Measurements from ENCODE around the gene RNASEH2C. TPM values are rescaled to one million over a fixed set of nuclear protein-coding genes. Genes with fewer than 3 reads are reported as not detected.
A peak's percentile ranks its signal among the peaks of the same experiment; 100 is the strongest.
"Not testable (repeated sequence)": the region's sequence is repeated elsewhere in the genome, so short reads cannot be mapped to it uniquely, and the experiment has no call there.

Gene RNASEH2C
- total RNA-seq = 38.1 and 46.3 TPM in 2 replicates

- peak; percentile 46 for DNase-seq (ENCODE audit: low read depth, low spot score)
Observed at GRCh38 chr11:65720211-65720934, at the start of gene RNASEH2C. RNASEH2C (minus strand) TSS chr11:65720798; CDS start chr11:65720758, 40 bp downstream.

- DNase-seq (ENCODE audit: low read depth, low spot score) = not testable (repeated sequence)
Observed at GRCh38 chr11:65767806-65768205, 47.2 kb upstream of the RNASEH2C start.

- no peak for DNase-seq (ENCODE audit: low read depth, low spot score)
Observed at GRCh38 chr11:65767406-65767805, 46.8 kb upstream of the RNASEH2C start.

DNA sequence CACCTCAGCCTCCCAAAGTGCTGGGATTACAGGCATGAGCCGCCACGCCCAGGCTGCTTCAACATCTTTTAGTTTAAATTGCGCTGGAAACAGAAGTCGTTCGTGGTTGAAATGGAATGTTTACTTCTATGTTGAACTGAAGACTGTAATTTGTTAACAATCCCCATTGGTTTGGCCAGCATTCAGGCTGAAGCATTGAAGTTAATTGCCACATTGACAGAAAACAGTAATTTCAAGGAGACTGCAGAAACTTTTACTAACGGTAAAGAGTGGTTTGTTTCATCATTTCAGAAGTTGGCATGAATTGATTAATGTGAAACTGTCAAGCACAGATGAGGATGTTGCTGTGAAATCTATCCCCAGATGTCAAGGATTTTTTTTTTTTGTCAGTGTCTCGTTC is 45.9 kb upstream of the RNASEH2C start:
- no peak for DNase-seq (ENCODE audit: low read depth, low spot score)

DNA sequence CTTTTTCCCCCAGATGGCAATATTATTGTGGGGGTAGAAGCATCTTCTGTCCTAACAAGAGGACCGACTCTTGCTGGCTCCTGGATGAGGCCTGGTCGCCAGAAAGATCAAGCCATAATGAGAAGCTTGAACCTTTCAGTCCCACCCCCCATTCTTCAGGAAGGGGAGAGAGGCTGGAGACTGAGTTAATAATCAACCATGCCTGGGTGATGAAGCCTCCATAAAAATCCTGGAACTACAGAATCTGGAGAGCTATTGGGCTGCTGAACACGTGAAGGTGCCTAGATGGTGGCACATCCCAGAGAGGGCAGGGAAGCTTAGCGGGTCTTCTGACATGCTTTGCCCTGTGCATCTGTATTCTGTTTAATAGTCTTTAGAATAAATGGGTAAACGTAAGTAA is 43.8 kb upstream of the RNASEH2C start:
- DNase-seq (ENCODE audit: low read depth, low spot score) = no peak

- not testable (repeated sequence) for DNase-seq (ENCODE audit: low read depth, low spot score)
Observed at GRCh38 chr11:65762816-65763215, 42.2 kb upstream of the RNASEH2C start.

DNA sequence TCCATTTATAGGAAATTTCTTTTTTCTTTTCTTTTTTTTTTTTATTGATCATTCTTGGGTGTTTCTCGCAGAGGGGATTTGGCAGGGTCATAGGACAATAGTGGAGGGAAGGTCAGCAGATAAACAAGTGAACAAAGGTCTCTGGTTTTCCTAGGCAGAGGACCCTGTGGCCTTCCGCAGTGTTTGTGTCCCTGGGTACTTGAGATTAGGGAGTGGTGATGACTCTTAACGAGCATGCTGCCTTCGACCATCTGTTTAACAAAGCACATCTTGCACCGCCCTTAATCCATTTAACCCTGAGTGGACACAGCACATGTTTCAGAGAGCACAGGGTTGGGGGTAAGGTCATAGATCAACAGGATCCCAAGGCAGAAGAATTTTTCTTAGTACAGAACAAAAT is 41.6 kb upstream of the RNASEH2C start:
- not testable (repeated sequence) for DNase-seq (ENCODE audit: low read depth, low spot score)

- DNase-seq (ENCODE audit: low read depth, low spot score) = no peak
Observed at GRCh38 chr11:65745049-65745448, 24.5 kb upstream of the RNASEH2C start.

DNA sequence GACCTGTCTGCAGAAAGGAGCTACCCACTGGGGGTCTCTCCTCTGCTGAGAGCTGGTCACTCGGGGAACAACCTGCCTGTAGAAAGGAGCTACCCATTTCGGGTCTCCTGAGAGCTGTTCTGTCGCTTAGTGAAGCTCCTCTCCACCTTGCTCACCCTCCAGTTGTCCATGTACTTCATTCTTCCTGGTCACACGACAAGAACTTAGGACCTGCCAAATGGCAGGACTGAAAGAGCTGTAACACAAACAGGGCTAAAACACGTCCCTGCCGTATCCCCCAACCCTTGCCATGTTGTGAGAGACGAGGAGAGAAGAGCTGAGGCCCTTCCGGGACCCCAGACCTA is 24.1 kb upstream of the RNASEH2C start:
- DNase-seq (ENCODE audit: low read depth, low spot score) = no peak

- no peak for DNase-seq (ENCODE audit: low read depth, low spot score)
Observed at GRCh38 chr11:65744026-65744698, 23.6 kb upstream of the RNASEH2C start.

DNA sequence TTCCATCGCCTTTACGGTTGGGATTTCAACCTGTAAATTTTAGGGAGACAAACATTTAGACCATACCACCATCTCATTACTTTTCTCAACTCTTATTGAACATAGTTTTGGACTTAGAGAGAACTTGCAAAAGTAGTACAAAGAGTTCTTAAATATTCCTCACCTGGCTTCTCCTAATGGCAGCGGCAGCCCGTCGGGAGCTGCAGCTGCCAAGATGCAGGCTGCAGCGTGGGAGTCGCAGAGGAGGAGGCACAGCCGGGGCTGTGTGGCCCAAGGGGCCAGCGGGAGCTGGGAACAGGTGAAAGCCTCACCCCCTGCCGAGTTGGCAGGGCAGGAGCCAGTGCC is 23.1 kb upstream of the RNASEH2C start:
- DNase-seq (ENCODE audit: low read depth, low spot score) = no peak

GRCh38 chr11:65742353-65742752 is 21.8 kb upstream of the RNASEH2C start:
- DNase-seq (ENCODE audit: low read depth, low spot score) = no peak

DNA sequence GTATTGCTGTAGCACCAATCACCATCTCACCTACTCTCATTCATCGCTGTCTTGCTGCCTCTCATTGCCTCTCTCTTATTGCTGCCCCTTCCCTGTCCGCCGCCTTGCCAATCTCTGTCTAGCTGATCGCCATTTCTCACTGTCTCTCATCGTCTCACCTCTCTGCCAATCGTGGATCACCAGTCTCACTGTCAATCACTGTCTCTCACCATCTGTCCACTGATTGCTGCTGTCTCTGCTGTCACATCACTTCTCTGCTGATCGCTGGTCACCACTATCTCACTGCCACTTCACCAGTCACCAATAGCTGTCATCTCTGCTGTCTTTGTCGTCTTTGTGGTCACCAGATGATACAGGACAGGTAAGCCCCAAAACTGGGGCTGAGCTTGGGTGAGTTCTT is 20.6 kb upstream of the RNASEH2C start:
- no peak for DNase-seq (ENCODE audit: low read depth, low spot score)

GRCh38 chr11:65739022-65739421 is 18.4 kb upstream of the RNASEH2C start:
- no peak for DNase-seq (ENCODE audit: low read depth, low spot score)

- no peak for DNase-seq (ENCODE audit: low read depth, low spot score)
Observed at GRCh38 chr11:65736810-65737209, 16.2 kb upstream of the RNASEH2C start.

DNA sequence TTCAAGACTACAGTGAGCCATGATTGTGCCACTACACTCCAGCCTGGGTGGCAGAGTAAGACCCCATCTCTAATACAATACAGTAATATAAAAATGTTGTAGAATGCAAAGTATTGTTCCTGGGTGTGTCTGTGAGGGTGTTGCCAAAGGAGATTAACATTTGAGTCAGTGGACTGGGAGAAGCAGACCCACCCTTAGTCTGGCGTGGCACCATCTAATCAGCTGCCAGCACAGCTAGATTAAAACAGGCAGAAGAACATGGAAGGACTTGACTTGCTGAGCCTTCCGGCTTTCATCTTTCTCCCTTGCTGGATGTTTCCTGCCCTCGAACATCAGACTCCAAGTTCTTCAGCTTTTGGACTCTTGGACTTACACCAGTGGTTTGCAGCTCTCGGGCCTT is 14.5 kb upstream of the RNASEH2C start:
- DNase-seq (ENCODE audit: low read depth, low spot score) = not testable (repeated sequence)

DNA sequence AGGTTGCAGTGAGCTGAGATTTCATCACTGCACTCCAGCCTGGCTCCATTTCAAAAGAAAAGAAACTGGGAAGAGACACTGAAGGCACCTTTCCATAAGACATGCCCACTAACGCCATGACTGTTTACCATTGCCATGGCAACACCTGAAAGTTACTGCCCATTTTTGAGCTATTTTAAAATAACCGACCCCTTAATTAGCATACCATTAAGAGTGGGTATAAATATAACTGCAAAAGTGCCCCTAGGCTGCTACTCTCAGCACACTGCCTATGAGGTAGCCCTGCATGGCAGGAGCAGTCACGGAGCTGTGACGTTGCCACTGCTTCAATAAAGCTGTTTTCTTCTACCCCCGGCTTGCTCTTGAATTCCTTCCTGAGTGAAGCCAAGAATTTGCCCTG is 9.9 kb upstream of the RNASEH2C start:
- DNase-seq (ENCODE audit: low read depth, low spot score) = no peak

GRCh38 chr11:65727865-65728264 is 7.3 kb upstream of the RNASEH2C start:
- DNase-seq (ENCODE audit: low read depth, low spot score) = no peak

- DNase-seq (ENCODE audit: low read depth, low spot score) = no peak
Observed at GRCh38 chr11:65726660-65727059, 6.1 kb upstream of the RNASEH2C start.

DNA sequence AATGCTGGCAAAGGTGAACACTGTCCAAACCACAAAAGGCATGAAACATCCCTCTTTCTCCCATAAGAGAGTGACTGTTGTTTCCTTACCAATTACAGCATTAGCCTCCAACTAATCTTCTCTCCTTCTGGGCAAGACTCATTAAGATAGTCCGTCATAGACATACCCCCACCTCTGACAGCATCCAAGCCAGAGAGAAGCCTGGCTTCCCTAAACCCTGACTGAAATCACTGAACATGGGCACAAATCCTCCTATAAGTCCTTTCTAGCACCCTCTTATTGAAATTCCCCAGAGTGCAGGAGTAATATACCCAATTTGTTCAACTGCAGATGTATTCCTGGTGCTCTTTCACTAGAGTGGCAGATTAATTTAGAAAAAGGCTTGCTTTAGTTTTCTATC is 1.7 kb upstream of the RNASEH2C start:
- no peak for DNase-seq (ENCODE audit: low read depth, low spot score)

- DNase-seq (ENCODE audit: low read depth, low spot score) = no peak
Observed at GRCh38 chr11:65719871-65720210, 757 bp downstream of the RNASEH2C start.

DNA sequence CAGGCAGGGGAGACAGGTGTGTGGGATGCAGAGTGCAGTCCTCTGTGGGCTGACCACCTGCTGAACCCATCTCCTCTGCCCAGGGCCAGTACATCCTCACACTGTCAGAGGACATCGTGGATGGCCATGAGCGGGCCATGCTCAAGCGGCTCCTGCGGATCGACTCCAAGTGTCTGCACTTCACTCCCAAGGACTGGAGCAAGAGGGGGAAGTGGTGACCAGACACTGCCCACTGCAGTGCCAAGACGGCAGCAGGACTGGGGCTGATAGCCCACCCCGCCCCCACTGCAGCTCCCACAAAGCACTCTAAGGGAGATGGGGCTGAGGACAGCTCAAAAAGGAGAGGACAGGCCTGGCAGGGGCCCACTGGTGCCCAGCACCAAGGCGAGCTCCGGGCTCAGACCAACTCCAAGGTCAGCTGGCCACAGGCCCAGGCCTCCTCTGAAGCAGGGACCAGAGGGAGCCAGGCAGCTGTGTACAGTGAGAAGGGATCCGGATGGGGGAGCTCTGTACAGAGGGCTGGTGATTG is 1.6 kb downstream of the RNASEH2C start:
- no peak for DNase-seq (ENCODE audit: low read depth, low spot score)

DNA sequence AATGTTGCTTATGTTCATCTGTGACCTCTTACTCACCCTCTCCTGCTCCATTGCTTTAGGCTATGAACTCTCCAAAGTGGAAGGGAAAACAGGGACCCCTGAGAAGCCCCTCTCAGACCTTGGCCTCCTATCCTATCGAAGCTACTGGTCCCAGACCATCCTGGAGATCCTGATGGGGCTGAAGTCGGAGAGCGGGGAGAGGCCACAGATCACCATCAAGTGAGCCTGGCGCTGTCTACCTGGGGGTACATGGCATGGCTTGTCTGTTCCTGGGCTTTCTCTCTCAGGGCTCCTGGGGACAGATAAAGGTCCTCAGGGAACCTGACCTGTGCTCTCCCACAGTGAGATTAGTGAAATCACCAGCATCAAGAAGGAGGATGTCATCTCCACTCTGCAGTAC is 2.1 kb downstream of the RNASEH2C start:
- no peak for DNase-seq (ENCODE audit: low read depth, low spot score)

Data from pulmonary artery endothelial cell (primary cell).